Epithelial cell of proximal tubule (primary cell): ENCODE results near the gene GLYATL1. TPM values are rescaled to one million over a fixed set of nuclear protein-coding genes. Genes with fewer than 3 reads are reported as not detected.
"Not testable (repeated sequence)": the region's sequence is repeated elsewhere in the genome, so short reads cannot be mapped to it uniquely, and the experiment has no call there.

Experiments
- DNase-seq: peaks from one replicate; pipeline ENCODE4 v3.0.0-alpha.2; 2011; ENCODE audit warnings: low read depth
- H3K4me3 ChIP-seq: 2 replicates; pipeline ENCODE4 v1.5.1; 2011; ENCODE audit warnings: low read depth, mild to moderate bottlenecking, low read length
- CTCF ChIP-seq: conservative IDR thresholded peaks from 2 replicates; pipeline ENCODE4 v1.5.1; 2012; ENCODE audit warnings: low read depth, mild to moderate bottlenecking, low read length
- total RNA-seq: library from RNA; depleted of rRNA; stranded (reverse); fragments of >200 nt; gene quantifications from 2 replicates; pipeline ENCODE4 v1.2.3, GENCODE V29; 2015

The GLYATL1 gene
- total RNA-seq, 1 donor from 2014 or later = 1.7 TPM

GRCh38 chr11:58980159-58980843, 41.0 kb downstream of the GLYATL1 start:
- DNase-seq = no peak
- H3K4me3 ChIP-seq = no peak overlapping the region
- TF ChIP-seq CTCF = no peak

GRCh38 chr11:58992489-58992888, 53.2 kb downstream of the GLYATL1 start:
- no peak for DNase-seq
- TF ChIP-seq CTCF = no peak
- no peak overlapping the region for H3K4me3 ChIP-seq

GRCh38 chr11:58994171-58994570, 54.9 kb downstream of the GLYATL1 start:
- DNase-seq = no peak
- no peak for TF ChIP-seq CTCF

GRCh38 chr11:58998480-58999290, 59.4 kb downstream of the GLYATL1 start:
- no peak for DNase-seq
- no peak overlapping the region for H3K4me3 ChIP-seq
- no peak for TF ChIP-seq CTCF

More at GRCh38 chr11:58994171-58994570, 54.9 kb downstream of the GLYATL1 start:
- H3K4me3 ChIP-seq = no peak overlapping the region

GRCh38 chr11:58999291-58999680, 60.0 kb downstream of the GLYATL1 start:
- H3K4me3 ChIP-seq = no peak overlapping the region
- TF ChIP-seq CTCF = no peak
- no peak for DNase-seq

GRCh38 chr11:59000003-59000402, 60.7 kb downstream of the GLYATL1 start:
- DNase-seq = no peak
- no peak overlapping the region for H3K4me3 ChIP-seq
- no peak for TF ChIP-seq CTCF

GRCh38 chr11:59002006-59002405, 62.7 kb downstream of the GLYATL1 start:
- H3K4me3 ChIP-seq, DNase-seq: not testable (repeated sequence)

Other genes starting within 250 kb of the GLYATL1 start
- gene GLYAT, start 207.5 kb upstream of the GLYATL1 start, total RNA-seq = not detected in 2 replicates
- gene GLYATL2, start 94.8 kb upstream of the GLYATL1 start, total RNA-seq = 0.35 and 0.51 TPM in 2 replicates
- not detected in 2 replicates for gene GLYATL1B, start 146.8 kb downstream of the GLYATL1 start, total RNA-seq
- gene FAM111B, start 167.7 kb downstream of the GLYATL1 start, total RNA-seq = 16.5 and 17.4 TPM in 2 replicates
- 36.8 and 44.7 TPM in 2 replicates for gene FAM111A, start 203.4 kb downstream of the GLYATL1 start, total RNA-seq
- 2.7 and 3.0 TPM in 2 replicates for gene DTX4, start 232.6 kb downstream of the GLYATL1 start, total RNA-seq